Thyroid gland (tissue), 4 donors: ENCODE measurements around the gene SLC6A3.

ENCODE experiments used
- CTCF ChIP-seq, 6 experiments: fragments of 200-600 bp in 3 of 6; fragments of 450-650 bp in 3 of 6; sonication (generic) in 3 of 6; IDR thresholded peaks; one replicate each; pipeline ENCODE4 v1.5.1; 2016 to 2019; ENCODE audit warnings: antibody characterized with exemption in 6 of 6, mild to moderate bottlenecking in 2 of 6, inconsistent platforms in 1 of 6, moderate library complexity in 1 of 6
- POLR2A ChIP-seq, 2 donors: fragments of 450-650 bp; IDR thresholded peaks; one replicate each; pipeline ENCODE4 v1.6.1; 2017; ENCODE audit warnings: antibody characterized with exemption in 2 of 2, mild to moderate bottlenecking in 2 of 2, moderate library complexity in 1 of 2

GRCh38 chr5:1343315-1343751, 101.9 kb downstream of the SLC6A3 start:
- TF ChIP-seq CTCF (IDR thresholded peaks at IDR 0.05): no peak
- no peak for TF ChIP-seq POLR2A (IDR thresholded peaks at IDR 0.05)
